HL-60 (cell line): ENCODE measurements around the gene NPRL2.

ENCODE experiments used
- GABPA ChIP-seq: IDR thresholded peaks from 2 replicates; pipeline ENCODE4 v1.6.1; 2012; ENCODE audit warnings: low read depth
- POLR2AphosphoS5 ChIP-seq: IDR thresholded peaks from 2 replicates; pipeline ENCODE4 v1.6.1; 2012; ENCODE audit warnings: low read depth
- SPI1 ChIP-seq: IDR thresholded peaks from 2 replicates; pipeline ENCODE4 v1.6.1; 2012; ENCODE audit warnings: low read depth, mild to moderate bottlenecking, borderline replicate concordance
- TF ChIP-seq, protein P1 (sequence below): IDR thresholded peaks from one replicate; pipeline ENCODE4 v1.5.1; 2011; ENCODE audit warnings: low read length, control low read depth, inconsistent platforms; ENCODE audit not compliant: insufficient read depth
- TF ChIP-seq, protein P2 (sequence below): IDR thresholded peaks from 2 replicates; pipeline ENCODE4 v1.6.1; 2012; ENCODE audit warnings: low read depth; ENCODE audit not compliant: insufficient replicate concordance

DNA sequence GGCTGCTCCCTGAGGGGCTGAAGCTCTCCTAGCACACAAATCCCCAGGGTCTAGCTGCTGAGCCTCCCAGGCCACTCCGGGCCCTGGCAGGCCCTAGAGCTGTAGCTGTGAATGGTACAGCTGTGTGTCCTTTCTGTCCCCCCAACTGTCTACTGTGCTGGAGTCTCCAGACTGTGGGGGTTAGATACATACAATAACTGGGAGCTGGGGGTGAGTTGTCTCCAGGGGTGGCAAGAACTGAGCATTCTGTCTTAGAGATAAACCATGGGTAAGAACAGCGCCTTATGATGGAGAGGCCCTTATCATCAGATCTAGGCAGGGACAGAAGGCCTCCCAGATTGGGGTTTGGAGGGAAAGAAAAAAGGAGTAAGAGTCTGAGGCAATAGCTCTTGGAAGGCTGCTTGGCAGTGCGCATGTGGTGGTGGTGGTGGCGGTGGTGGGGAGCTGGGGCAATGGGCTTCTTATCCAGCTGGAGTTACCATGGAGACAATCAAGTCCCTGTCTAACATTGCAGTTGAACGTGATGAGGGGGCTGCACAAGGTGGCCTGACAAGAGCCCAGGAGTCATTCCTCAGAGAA lies 3.7 kb upstream of the NPRL2 start:
- TF ChIP-seq, protein P1, sequence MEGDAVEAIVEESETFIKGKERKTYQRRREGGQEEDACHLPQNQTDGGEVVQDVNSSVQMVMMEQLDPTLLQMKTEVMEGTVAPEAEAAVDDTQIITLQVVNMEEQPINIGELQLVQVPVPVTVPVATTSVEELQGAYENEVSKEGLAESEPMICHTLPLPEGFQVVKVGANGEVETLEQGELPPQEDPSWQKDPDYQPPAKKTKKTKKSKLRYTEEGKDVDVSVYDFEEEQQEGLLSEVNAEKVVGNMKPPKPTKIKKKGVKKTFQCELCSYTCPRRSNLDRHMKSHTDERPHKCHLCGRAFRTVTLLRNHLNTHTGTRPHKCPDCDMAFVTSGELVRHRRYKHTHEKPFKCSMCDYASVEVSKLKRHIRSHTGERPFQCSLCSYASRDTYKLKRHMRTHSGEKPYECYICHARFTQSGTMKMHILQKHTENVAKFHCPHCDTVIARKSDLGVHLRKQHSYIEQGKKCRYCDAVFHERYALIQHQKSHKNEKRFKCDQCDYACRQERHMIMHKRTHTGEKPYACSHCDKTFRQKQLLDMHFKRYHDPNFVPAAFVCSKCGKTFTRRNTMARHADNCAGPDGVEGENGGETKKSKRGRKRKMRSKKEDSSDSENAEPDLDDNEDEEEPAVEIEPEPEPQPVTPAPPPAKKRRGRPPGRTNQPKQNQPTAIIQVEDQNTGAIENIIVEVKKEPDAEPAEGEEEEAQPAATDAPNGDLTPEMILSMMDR, result no peak
- TF ChIP-seq POLR2AphosphoS5 (no peak), GABPA (no peak), SPI1 (no peak)
- TF ChIP-seq, protein P2, sequence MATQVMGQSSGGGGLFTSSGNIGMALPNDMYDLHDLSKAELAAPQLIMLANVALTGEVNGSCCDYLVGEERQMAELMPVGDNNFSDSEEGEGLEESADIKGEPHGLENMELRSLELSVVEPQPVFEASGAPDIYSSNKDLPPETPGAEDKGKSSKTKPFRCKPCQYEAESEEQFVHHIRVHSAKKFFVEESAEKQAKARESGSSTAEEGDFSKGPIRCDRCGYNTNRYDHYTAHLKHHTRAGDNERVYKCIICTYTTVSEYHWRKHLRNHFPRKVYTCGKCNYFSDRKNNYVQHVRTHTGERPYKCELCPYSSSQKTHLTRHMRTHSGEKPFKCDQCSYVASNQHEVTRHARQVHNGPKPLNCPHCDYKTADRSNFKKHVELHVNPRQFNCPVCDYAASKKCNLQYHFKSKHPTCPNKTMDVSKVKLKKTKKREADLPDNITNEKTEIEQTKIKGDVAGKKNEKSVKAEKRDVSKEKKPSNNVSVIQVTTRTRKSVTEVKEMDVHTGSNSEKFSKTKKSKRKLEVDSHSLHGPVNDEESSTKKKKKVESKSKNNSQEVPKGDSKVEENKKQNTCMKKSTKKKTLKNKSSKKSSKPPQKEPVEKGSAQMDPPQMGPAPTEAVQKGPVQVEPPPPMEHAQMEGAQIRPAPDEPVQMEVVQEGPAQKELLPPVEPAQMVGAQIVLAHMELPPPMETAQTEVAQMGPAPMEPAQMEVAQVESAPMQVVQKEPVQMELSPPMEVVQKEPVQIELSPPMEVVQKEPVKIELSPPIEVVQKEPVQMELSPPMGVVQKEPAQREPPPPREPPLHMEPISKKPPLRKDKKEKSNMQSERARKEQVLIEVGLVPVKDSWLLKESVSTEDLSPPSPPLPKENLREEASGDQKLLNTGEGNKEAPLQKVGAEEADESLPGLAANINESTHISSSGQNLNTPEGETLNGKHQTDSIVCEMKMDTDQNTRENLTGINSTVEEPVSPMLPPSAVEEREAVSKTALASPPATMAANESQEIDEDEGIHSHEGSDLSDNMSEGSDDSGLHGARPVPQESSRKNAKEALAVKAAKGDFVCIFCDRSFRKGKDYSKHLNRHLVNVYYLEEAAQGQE, result no peak
